D721Med (cell line): ENCODE measurements around the gene CTBP2.
"Not testable (repeated sequence)": the region's sequence is repeated elsewhere in the genome, so short reads cannot be mapped to it uniquely, and the experiment has no call there.

Experiments used
- DNase-seq: peaks from one replicate; pipeline ENCODE4 v3.0.0; 2011; ENCODE audit warnings: low spot score; ENCODE audit not compliant: insufficient read length
- FAIRE-seq: peaks from 2 replicates; lab custom pipeline; 2011; peaks lifted over from hg19 to GRCh38; lab: Jason Lieb, UNC
- TF ChIP-seq, protein P1 (sequence below): IDR thresholded peaks from 2 replicates; pipeline ENCODE4 v1.5.1; 2012; ENCODE audit warnings: mild to moderate bottlenecking, control low read depth; ENCODE audit not compliant: insufficient read depth; ENCODE audit errors: missing control alignments

The CTBP2 gene

DNA sequence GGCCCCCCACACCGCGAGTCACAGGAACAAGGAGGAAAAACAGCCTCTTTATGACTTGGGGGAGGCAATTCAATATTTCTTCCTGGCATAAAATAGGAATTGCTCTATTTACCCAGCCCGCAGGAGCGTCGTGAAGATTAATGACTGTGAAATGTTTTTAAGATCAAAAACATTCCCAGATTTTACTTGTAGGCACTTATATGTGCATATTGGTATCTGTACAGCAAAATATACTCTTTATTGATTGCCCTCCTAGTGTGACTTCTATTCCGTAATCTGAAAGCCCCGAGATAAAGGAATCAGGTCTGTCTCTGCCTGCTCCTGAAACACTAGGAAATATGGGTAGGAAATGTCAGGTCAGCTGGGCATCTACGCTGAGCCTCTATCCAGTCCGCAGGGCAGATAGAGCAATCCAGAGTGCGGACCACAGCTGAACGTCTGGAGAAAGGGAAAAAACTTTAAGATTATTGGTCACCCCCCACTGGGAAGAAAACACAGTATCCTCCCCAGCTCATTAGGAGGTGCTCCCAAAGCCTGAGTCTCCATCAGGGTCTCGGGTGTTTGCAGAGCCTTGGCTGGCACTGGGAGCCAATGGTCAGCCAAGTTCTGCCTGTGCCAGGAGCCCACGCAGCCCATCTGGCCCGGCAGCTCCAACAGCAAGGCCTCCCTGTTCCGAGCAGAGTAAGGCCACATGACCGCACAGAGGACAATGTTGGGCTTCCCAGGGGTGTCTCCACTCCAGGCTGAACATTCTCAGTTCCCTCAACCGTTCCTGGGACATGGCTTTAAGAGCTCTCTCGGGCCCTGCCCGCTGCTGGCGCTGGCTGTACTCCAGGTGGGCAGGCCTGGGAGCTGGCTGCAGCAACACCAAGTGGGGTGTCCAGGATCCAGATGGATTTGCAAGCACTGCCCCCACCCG, 7.7 kb downstream of the CTBP2 start:
- FAIRE-seq: no peak

GRCh38 chr10:125151553-125152449, 8.6 kb downstream of the CTBP2 start:
- TF ChIP-seq, protein P1, sequence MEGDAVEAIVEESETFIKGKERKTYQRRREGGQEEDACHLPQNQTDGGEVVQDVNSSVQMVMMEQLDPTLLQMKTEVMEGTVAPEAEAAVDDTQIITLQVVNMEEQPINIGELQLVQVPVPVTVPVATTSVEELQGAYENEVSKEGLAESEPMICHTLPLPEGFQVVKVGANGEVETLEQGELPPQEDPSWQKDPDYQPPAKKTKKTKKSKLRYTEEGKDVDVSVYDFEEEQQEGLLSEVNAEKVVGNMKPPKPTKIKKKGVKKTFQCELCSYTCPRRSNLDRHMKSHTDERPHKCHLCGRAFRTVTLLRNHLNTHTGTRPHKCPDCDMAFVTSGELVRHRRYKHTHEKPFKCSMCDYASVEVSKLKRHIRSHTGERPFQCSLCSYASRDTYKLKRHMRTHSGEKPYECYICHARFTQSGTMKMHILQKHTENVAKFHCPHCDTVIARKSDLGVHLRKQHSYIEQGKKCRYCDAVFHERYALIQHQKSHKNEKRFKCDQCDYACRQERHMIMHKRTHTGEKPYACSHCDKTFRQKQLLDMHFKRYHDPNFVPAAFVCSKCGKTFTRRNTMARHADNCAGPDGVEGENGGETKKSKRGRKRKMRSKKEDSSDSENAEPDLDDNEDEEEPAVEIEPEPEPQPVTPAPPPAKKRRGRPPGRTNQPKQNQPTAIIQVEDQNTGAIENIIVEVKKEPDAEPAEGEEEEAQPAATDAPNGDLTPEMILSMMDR: no peak
- DNase-seq (no peak), FAIRE-seq (no peak)

More for the DNA sequence above, 7.7 kb downstream of the CTBP2 start:
- DNase-seq: no peak
- TF ChIP-seq, protein P1: no peak

DNA sequence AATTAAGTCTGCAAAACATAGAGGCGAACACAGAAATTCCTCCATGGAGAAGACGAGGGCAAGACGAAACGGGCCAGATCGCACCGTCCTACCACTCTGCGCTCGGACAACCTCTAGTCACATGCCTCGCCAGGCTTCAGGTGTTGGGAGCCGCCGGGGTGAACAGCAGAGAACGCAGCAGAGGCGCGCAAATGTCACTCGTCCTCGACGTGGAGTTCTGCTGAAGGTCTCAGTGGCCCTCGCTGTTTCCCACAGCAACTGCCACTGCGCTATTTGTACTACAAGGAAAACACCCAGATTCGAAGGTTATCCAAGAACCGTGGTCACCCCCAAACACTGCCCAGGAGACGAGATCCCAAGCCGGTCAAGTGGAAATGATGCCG, 9.2 kb downstream of the CTBP2 start:
- no peak for FAIRE-seq
- TF ChIP-seq, protein P1: no peak
- no peak for DNase-seq

GRCh38 chr10:125150376-125151083, 9.8 kb downstream of the CTBP2 start:
- FAIRE-seq: not testable (repeated sequence)

DNA sequence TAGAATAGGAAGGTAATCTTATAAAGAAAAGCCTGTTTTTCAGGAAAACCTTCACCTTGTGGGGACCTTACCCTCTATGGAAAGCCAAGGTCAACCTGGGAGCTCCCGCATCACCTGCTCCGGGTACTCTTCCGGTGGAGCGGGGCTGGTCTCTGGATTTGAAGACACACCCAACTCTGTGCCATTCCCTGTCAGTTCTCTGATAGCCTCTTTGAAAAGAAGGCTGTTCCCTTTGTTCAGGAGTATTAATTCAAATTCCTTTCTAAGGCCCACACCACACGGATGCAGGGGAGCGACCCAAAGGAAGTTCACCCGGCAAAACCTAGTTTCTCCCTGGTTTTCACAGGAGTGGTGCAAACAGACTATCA, 10.7 kb downstream of the CTBP2 start:
- FAIRE-seq: no peak
- TF ChIP-seq, protein P1: no peak

More at GRCh38 chr10:125150376-125151083, 9.8 kb downstream of the CTBP2 start:
- not testable (repeated sequence) for DNase-seq

DNA sequence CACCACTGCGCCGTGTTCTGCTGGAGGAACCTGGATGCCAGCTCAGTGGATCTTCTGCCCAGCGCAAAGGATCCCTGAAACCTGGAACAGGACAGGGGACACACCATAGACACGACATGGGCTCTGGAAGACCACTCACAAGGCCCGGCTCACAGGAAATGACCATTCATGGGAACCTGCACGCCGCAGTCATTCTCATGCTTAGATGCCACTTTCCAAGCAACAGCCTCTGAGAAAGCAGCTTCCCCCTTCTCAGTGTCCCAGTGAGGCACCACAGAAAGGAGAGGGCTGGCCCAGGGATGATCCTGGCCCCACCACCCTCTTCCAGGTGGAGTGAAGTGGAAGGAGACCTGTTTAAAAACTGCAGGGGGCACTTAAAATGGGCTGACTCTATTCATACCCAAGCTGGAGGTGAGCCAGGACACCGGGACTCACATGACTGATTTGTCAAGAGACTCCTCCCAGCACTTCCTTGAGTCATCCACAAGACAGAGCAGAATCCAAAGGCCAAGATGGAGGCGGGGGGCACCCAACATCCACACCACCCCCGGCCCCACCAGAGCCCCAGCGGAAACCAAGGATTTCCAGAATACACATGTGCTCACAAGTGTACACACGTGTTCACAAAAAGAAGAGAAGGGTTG, 11.2 kb downstream of the CTBP2 start:
- FAIRE-seq (no peak), DNase-seq (no peak)
- TF ChIP-seq, protein P1: no peak

More for the DNA sequence above, 10.7 kb downstream of the CTBP2 start:
- DNase-seq: no peak

DNA sequence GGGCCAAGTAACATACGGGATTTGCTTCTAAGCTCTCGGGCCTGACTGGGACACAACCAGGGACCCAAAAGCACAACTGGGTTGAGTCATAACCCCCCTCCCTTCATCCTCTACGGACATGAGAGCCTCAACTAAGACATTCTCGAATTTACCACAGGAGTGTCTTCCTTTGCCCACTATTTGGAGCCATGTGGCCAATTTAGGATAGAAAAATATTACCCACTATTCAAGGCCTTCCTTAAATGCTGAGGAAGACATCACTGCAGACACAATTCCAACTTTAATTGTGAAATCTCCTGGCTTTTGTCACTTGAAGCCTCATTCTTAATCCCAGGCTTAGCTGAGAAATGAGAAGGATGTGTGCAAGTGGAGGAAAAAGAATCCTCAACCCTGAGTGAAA, 11.8 kb downstream of the CTBP2 start:
- TF ChIP-seq, protein P1: no peak
- no peak for DNase-seq
- FAIRE-seq: no peak
